GM12872 (cell line): ENCODE results near the gene CRABP2.

Experiments used
- TF ChIP-seq, protein P1 (sequence below): IDR thresholded peaks from 3 replicates; pipeline ENCODE4 v1.5.1; 2011; ENCODE audit warnings: low read depth, mild to moderate bottlenecking, low read length, moderate library complexity; ENCODE audit not compliant: insufficient read depth

CRABP2 gene

DNA sequence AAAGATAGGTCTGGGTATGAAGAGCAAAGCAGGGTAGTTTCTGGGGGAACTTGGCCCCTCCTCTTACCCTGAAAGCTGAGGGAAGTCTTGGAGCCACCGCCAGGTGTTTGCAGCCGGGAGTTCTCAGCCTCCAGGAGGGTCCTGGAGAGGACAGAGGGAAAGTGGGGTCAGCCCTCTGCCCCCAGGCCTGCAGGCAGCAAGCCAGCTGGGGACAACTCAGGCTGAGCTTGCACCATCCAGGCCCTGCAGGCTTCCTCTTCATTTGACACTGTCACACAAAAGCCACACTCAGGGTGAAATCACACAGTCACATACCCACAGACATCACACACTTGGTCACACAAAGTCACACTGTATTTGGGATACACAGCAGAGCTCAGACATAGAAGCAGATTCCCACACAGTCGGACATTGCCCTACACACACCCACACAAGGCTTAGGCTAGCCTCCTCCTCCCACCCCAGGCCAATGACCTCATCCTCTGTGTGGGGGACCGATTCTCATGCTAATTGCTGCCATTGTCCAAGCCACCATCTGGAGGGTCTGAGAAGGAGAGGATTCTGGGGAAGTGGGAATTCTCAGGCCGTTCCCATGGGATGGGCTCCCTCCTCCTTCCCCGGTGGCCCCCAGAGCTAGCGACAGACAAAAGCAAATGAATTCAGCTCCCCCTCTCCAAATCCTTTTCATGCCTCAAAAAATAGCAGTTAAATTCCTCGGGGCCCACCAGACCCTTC, 31.8 kb downstream of the CRABP2 start:
- TF ChIP-seq, protein P1, sequence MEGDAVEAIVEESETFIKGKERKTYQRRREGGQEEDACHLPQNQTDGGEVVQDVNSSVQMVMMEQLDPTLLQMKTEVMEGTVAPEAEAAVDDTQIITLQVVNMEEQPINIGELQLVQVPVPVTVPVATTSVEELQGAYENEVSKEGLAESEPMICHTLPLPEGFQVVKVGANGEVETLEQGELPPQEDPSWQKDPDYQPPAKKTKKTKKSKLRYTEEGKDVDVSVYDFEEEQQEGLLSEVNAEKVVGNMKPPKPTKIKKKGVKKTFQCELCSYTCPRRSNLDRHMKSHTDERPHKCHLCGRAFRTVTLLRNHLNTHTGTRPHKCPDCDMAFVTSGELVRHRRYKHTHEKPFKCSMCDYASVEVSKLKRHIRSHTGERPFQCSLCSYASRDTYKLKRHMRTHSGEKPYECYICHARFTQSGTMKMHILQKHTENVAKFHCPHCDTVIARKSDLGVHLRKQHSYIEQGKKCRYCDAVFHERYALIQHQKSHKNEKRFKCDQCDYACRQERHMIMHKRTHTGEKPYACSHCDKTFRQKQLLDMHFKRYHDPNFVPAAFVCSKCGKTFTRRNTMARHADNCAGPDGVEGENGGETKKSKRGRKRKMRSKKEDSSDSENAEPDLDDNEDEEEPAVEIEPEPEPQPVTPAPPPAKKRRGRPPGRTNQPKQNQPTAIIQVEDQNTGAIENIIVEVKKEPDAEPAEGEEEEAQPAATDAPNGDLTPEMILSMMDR: no peak

DNA sequence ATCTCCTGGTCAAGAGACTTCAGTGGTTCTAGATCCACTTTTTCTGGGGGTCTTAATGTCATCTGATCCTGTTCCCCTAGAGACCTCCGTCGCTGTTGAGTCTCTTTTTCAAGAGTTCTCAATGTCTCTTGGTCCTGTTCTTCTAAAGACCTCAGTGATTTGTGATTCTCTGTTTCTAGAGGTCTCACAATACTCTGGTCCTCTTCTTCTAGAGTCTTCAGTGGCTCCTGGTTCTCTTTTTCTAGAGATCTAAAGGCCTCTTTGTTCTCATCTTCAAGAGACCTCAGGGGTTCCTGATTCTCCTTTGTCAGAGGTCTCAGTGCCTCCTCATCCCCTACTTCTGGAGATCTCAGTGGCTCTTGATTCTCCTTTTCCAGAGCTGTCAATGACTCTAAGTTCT, 33.6 kb downstream of the CRABP2 start:
- TF ChIP-seq, protein P1: no peak

DNA sequence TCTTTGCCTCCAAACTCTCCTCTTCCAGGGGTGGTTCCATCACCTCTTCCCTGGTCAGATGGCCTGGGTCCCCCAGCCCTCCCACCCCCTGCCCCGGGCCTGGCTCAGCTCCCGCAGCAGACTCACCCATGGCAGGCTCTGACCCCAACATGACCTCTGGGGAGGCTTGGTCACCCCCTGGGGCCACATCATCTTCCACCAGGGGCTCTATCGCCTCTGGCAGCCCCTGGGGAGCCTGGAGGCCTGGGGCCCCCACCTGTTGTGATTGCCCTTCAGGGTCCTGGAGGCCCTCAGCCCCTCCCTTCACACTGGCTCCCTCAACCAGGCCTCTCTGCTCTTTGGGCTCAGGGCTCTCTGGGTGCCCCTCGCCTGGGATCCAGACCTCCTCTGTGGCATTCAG, 34.6 kb downstream of the CRABP2 start:
- TF ChIP-seq, protein P1: no peak

DNA sequence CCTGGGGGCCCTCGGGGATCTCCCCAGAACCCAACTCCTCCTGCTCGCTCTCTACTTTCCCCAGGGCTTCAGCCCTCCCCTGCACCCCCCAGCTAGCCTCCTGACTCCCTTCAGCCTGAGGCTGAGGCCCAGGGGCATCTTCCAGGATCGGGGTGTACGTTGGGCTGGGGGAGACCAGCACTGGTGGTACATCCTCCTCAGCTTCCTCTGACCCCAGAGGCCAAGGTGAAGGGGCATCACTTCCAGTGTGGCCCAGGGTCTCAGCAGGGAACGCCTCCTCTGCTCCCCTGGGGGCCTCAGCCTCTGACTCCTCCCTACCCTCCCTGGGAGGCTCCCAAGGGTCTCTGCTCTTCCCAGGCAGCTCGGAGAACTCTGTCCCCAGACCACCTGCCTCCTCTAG, 35.0 kb downstream of the CRABP2 start:
- TF ChIP-seq, protein P1: no peak

DNA sequence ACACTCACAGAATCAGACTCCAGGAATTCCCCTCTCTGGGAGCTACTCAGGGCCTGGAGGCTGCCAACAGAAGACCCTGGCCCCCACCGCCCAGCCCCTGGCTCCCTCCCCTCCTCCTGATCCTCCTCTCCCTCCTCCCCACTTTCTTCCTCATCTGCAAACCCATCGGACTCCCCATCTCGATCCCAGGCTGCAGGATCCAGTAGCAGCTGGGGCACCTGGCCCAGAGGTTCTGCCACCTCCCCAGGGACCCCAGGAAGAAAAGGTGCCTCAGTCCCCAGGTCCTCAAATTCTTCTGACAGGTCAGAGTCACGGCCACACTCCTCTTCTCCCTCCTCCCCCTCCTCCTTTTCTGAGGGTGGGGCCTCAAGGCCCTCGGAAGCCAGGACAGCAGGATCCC, 35.6 kb downstream of the CRABP2 start:
- TF ChIP-seq, protein P1: no peak

DNA sequence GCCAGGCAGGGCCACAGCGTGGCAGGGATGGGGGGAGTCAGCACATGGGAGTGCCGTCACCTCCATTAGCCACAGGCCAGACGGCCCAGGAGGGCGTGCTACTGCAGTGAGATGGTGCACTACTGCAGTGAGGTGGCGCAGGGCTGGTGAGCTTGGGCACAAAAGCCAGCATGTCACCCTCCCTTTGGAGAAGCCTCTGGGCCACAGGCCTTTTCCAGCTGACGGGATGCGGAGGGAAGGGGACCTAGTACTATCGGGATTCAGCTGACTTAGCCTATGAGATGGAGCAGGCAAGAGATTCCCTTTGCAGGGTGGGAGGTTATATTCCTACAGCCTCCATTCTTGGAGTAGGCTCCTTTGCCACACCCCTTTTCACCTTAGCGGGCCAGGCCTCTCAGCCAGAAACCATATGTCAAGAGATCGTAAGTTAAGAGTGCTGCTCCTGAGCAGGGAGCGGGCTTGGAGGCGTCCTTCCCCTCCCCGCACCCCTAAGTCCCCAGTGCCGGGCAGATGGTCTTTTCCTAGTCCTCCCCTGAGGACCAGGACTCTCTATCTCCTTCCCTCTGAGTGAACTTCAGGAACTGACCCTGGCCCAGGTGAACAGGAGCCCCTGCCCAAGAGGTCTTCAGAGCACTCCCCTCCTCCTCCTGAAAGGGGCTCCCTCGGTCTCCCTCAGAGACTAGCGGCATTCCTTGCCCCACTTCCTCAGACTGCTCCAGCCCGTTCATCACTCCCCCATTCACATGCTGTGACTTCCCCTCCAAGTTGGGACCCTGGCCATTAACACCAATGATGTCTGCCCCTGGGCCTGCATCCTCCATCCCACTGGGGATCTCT, 36.4 kb downstream of the CRABP2 start:
- TF ChIP-seq, protein P1: no peak

DNA sequence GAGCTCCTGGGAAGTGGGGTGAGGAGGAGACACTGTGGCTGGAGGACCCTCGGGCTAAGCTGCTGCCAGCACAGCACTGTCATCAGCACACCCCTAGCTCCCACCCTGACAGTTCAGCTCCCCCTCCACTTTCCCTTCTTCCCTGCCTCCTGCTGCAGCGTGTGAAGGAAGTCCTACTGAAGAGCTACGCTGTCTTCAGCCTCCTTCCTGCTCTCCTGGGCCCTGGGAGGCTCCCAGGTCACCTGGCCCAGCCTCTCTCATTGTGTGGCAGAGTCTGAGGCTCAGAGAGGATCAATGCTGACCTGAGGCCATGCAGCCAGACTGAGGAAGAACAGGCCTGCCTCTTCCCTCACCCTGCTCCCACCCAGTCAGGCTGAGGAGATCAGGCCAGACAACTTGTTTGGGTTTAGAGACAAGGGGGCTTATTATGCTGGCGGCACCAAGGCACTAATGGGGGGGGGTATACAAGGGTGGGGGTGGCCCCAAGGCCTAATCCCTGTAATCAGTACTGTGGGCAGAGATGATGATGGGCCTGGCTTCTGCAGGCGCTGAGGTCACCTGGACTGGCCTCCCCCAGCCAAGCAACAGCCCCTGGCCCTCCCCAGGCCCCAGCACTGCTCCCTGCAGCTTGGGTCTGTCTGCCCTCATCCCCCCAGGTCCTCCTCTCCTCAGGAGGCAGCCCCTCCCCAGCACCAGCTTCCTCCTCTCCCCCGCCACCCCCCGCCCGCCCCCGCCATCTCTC, 37.2 kb downstream of the CRABP2 start:
- TF ChIP-seq, protein P1: no peak
